ENCODE data around the gene CYP20A1.

- TF ChIP-seq CTCF (IDR thresholded peaks at IDR 0.05; ENCODE audit: borderline replicate concordance, extremely low read depth, low read length, poor library complexity, severe bottlenecking) = no peak
- no peak for TF ChIP-seq EZH2 (IDR thresholded peaks at IDR 0.05; ENCODE audit: borderline replicate concordance, low read depth, low read length, severe bottlenecking)
Measured at GRCh38 chr2:203301667-203302066, 62.8 kb downstream of the CYP20A1 start.
